ENCODE data around the gene ARPC1B.
A peak's percentile ranks its signal among the peaks of the same experiment; 100 is the strongest.
"Not testable (repeated sequence)": the region's sequence is repeated elsewhere in the genome, so short reads cannot be mapped to it uniquely, and the experiment has no call there.

ARPC1B gene

GRCh38 chr7:99374111-99375064 lies at the start of gene ARPC1B:
Gene ARPC1B, plus strand, starts transcription at chr7:99374730. Its CDS starts 10,985 bp downstream, at chr7:99385715.
- DNase-seq = peak; percentile 47

- no peak for DNase-seq
Measured at GRCh38 chr7:99325001-99325493, 49.5 kb upstream of the ARPC1B start.

GRCh38 chr7:99325592-99326407 lies 48.7 kb upstream of the ARPC1B start, which contains the start of gene ARPC1A:
Gene ARPC1A, plus strand, starts transcription at chr7:99325898. Its CDS starts 7,456 bp downstream, at chr7:99333354.
- DNase-seq = peak; percentile 84

GRCh38 chr7:99326408-99326782 lies 48.1 kb upstream of the ARPC1B start:
- no peak for DNase-seq

GRCh38 chr7:99330314-99330961 lies 44.1 kb upstream of the ARPC1B start:
- DNase-seq = peak; percentile 49

GRCh38 chr7:99331002-99331401 lies 43.5 kb upstream of the ARPC1B start:
- no peak for DNase-seq

GRCh38 chr7:99339595-99339994 lies 34.9 kb upstream of the ARPC1B start:
- DNase-seq = no peak

- no peak for DNase-seq
Measured at GRCh38 chr7:99340659-99341058, 33.9 kb upstream of the ARPC1B start.

- DNase-seq = no peak
Measured at GRCh38 chr7:99344061-99344647, 30.4 kb upstream of the ARPC1B start.

GRCh38 chr7:99350641-99351040 lies 23.9 kb upstream of the ARPC1B start:
- not testable (repeated sequence) for DNase-seq

GRCh38 chr7:99352247-99352646 lies 22.3 kb upstream of the ARPC1B start:
- DNase-seq = no peak

- no peak for DNase-seq
Measured at GRCh38 chr7:99355098-99355497, 19.4 kb upstream of the ARPC1B start.

GRCh38 chr7:99357701-99358490 lies 16.6 kb upstream of the ARPC1B start:
- no peak for DNase-seq

- DNase-seq = not testable (repeated sequence)
Measured at GRCh38 chr7:99358521-99358920, 16.0 kb upstream of the ARPC1B start.

GRCh38 chr7:99359465-99360154 lies 14.9 kb upstream of the ARPC1B start:
- no peak for DNase-seq

GRCh38 chr7:99362801-99363200 lies 11.7 kb upstream of the ARPC1B start:
- no peak for DNase-seq

GRCh38 chr7:99363286-99363685 lies 11.2 kb upstream of the ARPC1B start:
- DNase-seq = no peak

- DNase-seq = no peak
Measured at GRCh38 chr7:99365318-99366141, 9.0 kb upstream of the ARPC1B start.

GRCh38 chr7:99366646-99367045 lies 7.9 kb upstream of the ARPC1B start:
- no peak for DNase-seq

- no peak for DNase-seq
Measured at GRCh38 chr7:99368750-99369389, 5.7 kb upstream of the ARPC1B start.

Measured in DMS153 (cell line).